ENCODE data around the gene SINHCAF.

- TF ChIP-seq CTCF (IDR thresholded peaks at IDR 0.05; ENCODE audit: insufficient read depth, low read length): no peak
- TF ChIP-seq GABPA (IDR thresholded peaks at IDR 0.05; ENCODE audit: low read depth): no peak
Measured at GRCh38 chr12:31272607-31273225, 53.2 kb downstream of the SINHCAF start.
